GM21717 (cell line): ENCODE data around the gene SLC39A3.

ENCODE experiments used
- ATAC-seq: cut with Tn5 transposase; IDR thresholded peaks from one replicate; pipeline ENCODE4 v1.9.1; 2021; ENCODE audit warnings: mild to moderate bottlenecking, moderate library complexity; ENCODE audit not compliant: unreplicated experiment

The SLC39A3 gene

GRCh38 chr19:2768365-2769132, 28.7 kb upstream of the SLC39A3 start:
- ATAC-seq, result no peak

DNA sequence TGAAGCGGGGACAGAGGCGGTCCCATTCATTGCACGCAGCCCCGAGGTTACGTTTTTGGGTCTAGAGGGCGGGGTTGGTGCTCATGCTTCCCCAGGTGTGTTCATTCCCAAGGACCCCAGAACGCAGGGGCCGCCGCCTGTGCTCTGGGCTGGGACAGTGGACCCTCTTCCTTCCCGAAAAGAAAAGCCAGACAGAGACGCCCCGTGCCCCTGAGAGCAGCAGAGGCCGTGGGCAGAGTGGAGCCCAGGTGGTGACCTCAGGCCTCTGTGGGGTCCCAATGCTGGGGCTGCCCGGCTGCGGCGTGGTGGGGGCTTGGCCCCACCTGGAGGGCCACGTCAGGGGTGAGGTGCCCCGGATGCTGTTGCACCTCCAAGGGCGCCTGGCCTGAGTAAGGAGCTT, 27.9 kb upstream of the SLC39A3 start:
- no peak for ATAC-seq

DNA sequence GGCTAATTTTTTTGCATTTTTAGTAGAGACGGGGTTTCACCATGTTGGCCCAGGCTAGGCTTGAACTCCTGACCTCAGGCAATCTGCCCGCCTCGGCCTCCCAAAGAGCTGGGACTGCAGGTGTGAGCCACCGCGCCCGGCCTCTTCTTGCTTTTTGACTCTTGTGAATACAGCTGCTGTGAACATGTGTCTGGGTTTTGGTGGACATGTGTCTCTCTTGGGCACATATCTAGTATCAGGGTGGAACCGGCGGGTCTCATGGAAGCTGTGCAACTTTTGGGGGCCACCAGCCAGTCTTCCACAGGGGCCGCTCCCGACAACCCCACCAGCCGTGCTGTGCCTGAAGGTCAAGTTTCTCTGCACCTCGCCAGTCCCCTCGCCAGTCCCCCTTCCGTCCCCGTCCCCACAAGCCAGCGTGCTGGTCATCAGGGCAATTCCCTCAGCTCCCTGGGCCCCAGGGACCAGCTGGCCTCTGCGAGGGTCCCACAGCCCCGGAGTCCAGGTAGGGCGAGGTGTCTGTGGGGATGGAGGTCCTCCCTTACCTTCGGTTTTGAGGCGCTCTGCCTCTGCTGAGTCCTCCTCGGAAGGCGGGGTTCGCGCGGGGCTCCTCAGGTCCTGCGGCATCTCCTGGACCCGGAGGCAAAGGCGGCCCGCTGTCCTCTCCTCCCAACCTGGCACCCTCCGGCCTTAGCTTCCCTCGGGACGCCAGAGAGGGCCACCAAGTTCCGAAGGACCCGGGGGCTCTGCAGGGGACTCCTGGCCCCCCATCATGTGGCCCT, 27.0 kb upstream of the SLC39A3 start:
- no peak for ATAC-seq

- ATAC-seq, result no peak
These were observed 25.6 kb upstream of the SLC39A3 start for GRCh38 chr19:2765376-2765775.

DNA sequence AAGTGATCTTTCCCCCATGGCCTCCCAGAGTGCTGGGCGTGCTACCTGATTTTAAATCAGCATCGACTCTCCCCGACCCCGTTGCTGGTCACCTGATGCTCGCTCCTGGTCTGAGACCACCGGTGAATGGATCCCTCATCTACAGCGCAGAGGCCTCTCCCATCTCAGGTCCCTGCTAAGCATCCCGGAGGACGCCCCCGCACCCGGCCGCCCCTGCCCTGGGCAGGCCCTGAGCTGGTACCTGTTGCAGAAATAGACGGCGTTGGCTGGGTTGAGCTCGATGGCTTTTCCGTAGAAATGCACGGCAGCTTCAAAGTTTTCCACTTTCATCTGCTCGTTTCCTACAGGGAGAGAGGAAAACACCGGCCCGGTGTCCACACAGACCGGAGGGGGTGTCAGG, 25.1 kb upstream of the SLC39A3 start:
- no peak for ATAC-seq

DNA sequence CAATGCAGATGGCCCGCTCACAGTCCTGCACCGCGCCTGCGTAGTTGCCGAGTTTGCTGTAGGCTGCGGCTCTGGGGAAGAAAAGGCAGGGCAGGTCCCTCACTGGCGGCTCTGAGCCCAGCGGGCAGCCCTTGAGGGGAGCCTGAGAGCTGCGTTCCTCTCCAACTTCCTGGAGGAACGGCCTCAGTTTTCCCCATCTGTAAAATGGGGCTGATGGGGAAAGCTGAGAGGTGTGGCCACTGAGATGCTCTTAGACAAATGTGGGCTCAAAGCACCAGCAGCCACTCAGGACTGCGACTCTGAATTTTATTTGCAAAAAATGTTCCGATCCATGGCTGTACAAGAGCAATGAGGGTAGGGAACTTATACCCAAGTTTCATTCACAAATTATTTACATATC, 23.9 kb upstream of the SLC39A3 start:
- ATAC-seq, result no peak

DNA sequence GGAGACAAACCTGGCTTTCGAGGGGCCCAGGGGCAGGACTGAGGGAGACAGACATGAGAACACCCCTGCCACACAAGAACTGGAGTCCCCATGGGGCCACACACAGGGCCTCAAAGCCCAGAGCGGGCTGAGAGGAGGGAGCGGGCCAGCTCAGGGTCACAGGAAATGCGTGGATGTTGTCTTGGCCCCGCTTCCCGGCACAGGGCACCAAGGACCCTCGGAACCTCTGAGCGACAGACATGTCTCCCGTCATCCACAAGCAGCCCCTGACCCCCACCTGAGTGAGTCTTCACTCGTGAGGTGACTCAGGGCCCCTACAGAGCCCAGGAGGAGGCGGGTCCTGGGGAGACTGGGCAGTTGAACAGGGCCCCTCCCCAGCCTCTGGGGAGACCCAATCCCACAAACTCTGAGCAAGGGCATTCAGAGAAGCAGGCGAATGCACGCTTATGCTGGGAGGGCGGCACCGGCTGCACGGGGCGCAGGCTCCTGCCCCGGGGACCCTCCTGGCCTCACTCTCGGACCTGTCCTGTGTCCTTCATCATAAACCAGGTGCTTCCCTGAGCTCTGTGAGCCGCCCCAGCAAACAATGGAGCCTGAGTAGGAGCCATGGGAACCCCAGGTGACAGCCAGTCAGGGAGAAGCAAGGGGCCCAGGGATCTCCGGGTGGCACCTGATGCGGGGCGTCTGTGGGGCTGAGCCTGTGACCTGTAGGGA, 23.1 kb upstream of the SLC39A3 start:
- no peak for ATAC-seq

DNA sequence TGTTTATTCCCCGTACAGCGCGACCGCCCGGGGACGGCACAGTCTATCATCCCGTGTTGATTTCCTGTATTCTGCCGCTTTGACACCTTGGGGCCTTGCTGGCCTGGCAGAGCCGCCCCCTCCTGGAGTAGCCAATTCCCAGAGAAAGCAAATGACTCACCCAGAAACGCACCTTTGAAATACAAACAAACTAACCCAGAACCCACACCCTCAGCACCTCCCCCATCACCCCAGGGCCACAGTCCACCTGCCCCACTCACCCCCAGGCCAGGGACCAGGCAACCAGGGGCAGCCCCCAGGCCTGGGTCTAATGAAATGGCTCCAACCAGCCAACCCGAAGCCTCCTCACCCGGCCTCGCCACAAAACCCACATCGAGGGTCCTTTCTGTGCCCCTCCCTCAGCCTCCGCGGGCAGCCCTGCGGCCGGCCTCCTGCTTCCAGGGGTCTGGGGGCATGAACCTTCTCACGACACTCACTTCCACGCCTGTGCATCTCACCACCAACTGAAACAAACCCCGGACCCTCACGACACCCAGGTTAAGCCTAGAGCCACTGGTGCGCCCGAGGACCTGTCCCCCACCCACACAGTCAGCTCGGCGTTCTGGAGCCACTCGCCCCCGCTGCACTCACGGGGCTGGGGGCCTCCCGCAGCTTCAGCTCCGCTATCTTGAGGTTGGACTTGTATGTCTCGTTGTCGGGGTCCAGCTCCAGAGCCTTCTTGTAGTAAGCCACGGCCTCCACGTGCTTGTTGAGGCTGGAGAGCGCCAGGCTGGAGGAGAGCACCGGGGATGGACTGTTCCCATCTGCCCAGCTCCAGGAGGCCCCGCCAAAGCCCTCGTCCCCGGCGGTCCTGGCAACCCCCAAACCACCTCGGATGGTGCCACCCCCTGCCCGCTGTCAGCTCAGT, 22.3 kb upstream of the SLC39A3 start:
- ATAC-seq, result no peak

- ATAC-seq, result no peak
These were observed 21.5 kb upstream of the SLC39A3 start for GRCh38 chr19:2761309-2761677.

- ATAC-seq, result no peak
These were observed 20.1 kb upstream of the SLC39A3 start for GRCh38 chr19:2759965-2760364.

DNA sequence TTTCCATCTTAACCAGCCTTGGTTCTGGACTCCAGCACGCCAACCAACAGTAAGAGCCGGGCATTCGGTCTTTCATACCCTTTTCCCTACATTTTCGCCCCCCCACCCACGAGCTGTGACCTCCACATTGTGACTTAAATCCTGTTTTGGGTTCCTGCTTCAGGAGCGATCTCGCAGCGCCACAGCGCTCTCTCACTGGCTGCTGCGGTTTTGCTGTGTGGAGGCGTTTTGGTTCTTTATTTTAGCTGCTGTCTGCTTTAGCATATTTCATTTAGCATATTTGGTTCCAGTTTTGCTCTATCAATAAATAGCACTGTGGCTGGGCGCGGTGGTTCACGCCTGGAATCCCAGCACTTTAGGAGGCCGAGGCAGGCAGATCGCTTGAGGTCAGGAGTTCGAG, 19.5 kb upstream of the SLC39A3 start:
- no peak for ATAC-seq

GRCh38 chr19:2758601-2759313, 18.9 kb upstream of the SLC39A3 start:
- no peak for ATAC-seq

- ATAC-seq, result no peak
These were observed 17.4 kb upstream of the SLC39A3 start for GRCh38 chr19:2756921-2757881.

GRCh38 chr19:2756477-2756876, 16.7 kb upstream of the SLC39A3 start:
- no peak for ATAC-seq

DNA sequence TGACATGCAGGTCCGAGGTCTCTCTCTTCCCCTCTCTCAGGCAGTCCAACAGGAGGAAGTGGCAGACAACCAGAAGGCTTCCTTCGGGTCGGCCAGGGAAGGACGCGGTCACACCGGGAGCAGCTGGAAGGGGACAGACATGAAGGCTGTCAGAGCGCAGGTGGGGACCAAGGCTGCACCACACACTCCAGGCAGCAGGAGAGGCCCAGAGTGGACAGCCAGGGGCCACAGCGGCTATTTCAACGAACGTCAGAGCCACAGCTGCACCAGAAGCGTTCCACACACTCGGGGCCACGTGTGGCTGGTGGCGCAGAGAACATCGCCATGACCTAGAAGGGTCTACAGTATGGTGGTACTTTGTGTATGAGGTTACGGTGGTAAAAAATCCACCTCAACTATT, 16.0 kb upstream of the SLC39A3 start:
- ATAC-seq, result no peak

- no peak for ATAC-seq
These were observed 15.6 kb upstream of the SLC39A3 start for GRCh38 chr19:2755448-2755705.

DNA sequence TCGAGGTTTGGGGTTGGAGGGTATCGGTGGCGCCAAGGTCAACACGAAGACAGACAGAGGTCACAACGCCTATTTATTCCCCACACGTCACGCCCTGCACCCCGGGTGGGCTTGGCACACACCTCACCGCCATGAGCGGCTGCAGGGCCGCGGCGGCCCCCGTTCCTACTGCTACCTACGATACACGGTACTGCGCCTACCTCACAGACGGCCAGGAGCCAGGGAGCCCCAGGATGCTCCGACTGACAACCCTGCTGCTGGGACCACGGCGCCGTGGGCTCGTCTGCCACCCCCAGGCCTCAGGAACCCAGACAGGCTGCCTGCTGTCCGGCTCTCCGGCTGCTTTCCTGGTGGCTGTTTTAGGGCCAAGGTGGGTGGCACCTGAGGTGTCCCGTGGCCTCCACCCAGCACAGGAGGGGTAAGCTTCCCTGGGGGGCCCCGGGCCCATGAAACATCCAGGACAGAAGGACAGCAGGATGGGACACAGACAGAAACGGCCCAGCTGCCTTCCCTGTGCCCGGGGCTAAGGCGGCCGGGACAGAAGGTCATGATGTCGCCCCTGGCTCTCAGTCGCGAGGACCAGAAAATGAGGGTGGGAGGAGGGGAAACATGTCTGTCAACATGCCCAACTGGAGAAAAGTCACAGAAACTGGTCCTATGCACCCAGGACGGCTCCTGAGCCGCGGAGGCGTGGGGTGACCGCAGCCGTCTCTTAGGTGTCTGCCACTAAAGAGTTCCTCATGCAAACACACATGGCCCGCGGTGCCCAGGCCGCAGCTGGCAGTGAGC, 15.0 kb upstream of the SLC39A3 start:
- ATAC-seq, result no peak

DNA sequence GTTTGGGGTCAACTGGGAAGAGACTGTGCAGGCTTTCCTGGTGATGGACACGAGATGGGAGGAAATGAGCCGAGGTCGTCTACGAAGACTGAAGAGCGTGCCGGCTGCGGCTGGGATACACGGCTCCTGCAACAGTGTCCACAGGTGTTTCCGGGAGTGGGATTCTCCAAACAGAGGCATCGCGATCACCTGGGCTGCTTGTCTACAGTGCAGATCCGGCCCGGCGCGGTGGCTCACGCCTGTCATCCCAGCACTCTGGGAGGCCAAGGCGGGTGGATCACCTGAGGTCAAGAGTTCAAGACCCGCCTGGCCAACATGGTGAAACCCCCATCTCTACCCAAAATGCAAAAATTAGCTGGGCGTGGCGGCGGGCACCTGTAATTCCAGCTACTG, 11.6 kb upstream of the SLC39A3 start:
- ATAC-seq, result no peak
